ENCODE data around the gene GALNT1.

GALNT1 gene

DNA sequence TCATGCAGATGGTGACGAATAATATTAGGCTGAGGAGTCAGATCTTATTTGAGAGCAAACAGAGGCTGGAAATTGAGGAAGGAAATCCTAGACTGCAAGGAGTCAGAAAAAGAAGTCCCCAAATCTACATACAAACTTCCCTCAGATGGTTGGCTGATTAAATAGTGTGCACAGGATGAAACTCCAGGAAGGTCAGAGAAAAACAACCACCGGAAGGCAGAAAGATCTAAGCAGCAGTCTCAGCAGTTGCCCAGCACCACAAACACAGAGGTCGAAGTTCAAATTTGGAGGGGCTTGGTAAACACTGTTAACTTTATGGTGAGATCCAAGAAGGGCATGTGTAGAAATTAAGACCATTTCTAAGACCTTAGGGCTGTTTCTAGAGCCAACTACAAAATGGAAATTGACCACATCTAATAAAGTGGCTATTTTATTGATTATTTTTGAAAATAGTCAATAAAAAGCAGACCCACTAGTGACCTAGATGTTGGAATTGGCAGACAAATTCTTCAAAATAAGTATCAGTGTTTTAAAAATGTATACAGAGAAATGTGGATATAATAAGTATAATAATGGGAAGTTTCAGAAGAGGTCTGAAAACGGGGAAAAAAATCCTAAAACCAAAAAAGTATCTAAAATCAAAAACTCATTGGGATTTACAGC lies 134.8 kb downstream of the GALNT1 start:
- no peak for DNase-seq (ENCODE audit: low read depth in 2 of 2)

DNA sequence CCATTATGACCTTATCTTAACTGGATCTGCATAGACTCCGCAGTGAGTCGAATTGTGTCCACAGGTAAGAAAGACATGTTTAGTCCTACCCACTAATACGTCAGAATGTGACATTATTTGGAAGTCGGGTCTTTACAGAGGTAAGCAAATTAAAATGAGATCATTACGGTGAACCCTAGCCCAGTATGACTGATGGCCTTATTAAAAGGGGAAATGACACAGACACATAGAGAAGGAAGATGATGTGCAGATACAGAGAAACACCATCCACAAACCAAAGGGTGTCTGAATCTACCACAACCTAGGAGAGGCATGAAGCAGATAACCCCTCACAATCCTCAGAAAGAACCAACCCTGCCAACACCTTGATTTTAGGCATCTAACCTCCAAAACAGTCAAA lies 135.6 kb downstream of the GALNT1 start:
- DNase-seq (ENCODE audit: low read depth in 2 of 2): no peak

DNA sequence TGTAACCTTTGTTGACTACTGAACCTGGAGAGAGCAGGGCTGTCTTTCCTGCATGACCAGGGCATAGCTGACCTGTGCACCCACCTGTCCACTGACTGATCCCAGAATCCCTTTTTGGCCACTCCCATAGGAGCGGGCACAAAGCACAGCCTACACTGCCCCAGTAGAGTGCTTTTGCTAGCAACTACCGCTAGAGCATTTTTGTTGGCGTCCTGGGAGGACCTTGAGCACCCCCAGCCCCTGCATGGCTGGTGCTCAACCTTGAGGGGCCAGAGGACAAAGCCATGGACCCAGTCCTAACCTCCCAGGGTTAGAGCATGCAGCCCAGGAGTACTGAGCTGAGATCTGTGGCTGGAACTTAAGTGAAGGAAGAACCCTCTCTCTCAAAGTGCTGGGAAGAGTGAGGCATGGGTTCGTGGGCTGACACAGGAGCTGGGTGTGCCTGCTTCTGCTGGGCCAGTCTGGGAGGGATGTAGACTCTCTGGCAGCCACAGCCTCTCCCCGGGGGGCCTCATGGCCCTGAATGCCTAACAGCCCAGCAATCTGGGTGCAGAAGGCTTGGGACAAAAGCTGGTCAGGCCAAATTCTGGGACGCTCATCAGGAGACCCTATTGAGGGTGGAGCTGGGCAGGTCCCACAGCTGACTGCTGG lies 140.0 kb downstream of the GALNT1 start:
- DNase-seq (ENCODE audit: low read depth in 2 of 2): no peak

DNA sequence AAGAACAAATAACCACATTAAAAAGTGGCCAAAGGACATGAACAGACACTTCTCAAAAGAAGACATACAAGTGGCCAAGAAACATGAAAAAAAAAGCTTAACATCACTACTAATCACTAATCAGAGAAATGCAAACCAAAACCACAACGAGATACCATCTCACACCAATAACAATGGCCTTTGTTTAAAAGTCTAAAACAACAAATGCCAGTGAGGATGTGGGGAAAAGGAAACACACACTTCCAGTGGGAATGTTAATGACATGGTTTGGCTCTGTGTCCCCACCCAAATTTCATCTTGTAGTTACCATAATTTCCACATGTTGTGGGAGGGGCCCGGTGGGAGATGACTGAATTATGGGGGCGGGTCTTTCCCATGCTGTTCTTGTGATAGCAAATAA lies 147.1 kb downstream of the GALNT1 start:
- no peak for DNase-seq (ENCODE audit: low read depth in 2 of 2)

DNA sequence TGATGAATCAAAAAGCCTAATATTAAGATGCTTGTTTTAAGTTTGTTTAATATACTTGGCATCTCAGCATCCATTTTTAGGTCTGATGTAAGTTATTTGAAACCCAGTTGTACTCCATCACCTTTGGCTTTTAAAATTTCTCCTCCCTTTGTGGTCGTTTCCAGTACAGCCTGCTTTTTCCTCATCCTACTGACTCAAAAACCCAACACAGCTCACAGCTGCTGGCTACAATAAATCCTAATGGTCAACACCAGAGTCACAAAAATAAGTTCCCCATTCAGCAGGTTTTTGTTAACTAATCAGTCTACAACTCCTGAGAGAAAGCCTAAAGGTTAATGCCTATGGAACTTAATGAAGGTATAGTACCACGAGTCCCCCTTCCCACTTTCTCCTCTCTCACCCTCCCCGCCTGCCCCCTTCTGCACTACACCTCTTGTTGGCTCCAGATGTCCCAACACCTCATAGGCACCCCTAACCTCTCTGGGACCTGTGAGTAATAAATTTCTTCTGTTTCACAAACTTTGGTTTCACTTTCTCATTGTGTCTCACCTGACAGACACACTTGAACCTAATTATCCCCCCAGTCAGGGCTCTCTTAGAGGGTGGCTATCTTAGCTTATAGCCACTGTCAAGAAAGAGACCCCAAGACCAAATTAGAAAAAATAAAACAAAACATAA lies 148.6 kb downstream of the GALNT1 start:
- DNase-seq (ENCODE audit: low read depth in 2 of 2): no peak

DNA sequence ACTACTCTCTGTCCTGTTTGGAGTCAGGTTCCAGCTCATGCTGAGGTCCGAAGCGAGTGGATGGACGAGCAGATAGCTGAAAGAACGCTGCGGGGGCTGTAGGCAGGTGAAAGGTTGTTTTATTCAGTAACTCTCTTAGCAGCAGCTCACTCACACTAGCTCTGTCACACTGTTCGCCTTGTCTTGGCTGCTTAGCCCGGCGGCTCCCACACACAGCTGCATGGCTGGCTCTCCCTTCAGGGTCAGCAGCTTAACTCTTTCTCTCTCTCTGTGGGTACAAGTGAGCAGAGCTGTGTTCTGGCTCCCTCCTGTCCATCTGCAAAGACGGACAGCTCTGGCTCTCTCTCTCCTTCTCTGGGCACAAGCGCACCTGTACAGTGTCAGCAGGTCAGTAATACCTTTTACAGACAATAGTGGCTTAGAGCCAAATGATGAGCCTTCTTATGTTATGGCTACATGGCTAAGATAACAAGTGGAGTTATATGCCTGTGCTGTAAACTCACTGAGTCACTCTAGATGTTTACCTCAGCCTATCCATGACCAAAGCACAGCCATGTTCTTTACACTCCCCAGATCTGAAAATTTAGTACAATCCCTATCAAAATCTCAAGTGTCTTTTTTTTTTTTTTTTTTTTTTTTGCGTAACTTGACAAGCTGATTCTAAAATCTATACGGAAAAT lies 149.3 kb downstream of the GALNT1 start:
- no peak for DNase-seq (ENCODE audit: low read depth in 2 of 2)

DNA sequence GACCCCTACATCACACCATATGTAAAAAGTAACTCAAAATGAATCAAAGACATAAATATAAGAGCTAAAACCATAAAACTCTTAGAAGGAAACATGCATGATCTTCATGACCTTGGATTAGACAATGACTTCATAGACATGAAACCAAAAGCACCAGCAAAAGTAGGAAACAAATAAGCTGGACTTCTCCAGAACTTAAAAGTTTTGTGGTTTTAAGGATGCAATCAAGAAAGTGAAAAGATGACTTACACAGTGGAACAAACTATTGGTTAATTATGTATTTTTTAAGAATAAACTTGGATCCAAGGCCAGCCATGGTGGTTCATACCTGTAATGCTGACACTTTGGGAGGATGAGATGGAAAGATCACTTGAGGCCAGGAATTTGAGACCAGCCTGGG lies 150.2 kb downstream of the GALNT1 start:
- DNase-seq (ENCODE audit: low read depth in 2 of 2): no peak

GRCh38 chr18:35732162-35732561 lies 150.6 kb downstream of the GALNT1 start:
- DNase-seq (ENCODE audit: low read depth in 2 of 2): no peak

GRCh38 chr18:35732636-35733035 lies 151.1 kb downstream of the GALNT1 start:
- no peak for DNase-seq (ENCODE audit: low read depth in 2 of 2)

DNA sequence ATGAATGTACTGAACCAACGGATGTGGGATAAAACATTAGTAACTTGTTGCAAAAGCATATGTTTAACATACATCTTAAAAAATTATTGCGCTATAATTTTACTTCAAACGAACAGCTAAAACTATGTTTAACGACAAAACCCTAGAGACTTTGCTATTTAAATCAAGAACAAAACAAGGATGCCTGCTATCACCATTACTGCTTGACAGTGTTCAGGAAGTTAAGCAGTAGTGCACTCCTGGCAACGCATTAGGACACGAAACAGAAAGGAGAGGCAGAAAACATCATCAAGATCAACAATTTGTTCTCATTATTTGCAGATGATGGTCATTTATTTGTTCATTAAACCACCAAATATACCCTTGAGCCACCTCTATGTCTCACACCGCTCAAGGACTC lies 151.9 kb downstream of the GALNT1 start:
- DNase-seq (ENCODE audit: low read depth in 2 of 2): no peak

GRCh38 chr18:35736696-35737095 lies 155.2 kb downstream of the GALNT1 start:
- no peak for DNase-seq (ENCODE audit: low read depth in 2 of 2)

DNA sequence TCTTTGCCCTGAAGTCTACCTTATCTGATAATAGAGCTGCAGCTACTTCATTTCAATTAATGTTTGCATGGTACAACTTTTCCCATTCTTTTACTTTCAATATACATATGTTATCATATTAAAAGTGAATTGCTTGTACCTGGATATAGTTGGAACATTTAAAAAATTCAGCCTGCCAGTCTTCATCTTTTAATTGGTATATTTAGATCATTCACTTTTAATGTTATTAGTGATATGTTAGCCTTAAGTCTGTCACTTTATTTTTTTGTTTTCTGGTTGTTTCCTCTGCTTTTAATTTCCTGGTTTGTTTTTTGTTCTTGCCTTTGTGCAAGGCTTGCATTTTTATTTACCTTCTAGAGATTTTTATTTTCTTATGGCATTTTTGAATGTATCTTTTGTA lies 158.2 kb downstream of the GALNT1 start:
- DNase-seq (ENCODE audit: low read depth in 2 of 2): no peak

- DNase-seq (ENCODE audit: low read depth in 2 of 2): no peak
Observed at GRCh38 chr18:35740656-35741055, 159.1 kb downstream of the GALNT1 start.

GRCh38 chr18:35743916-35744315 lies 162.4 kb downstream of the GALNT1 start:
- no peak for DNase-seq (ENCODE audit: low read depth in 2 of 2)

DNA sequence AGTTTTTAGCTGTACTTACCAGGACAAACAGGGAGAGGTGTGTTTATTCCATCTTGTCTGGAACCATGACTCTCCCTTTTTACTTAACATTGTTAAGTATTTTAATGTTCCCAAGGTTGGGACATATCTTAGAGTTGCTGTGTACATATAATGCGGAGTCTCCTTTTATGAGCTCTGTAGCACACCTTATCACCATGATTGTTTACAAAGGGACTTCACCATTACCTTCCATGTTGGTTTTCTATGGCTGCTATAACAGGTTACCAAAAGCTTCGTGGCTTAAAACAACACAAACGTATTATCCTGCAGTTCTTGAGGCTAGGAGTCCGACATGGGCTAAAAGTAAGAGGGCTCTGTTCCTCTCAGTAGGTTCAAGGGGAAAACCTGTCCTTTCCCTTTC lies 164.3 kb downstream of the GALNT1 start:
- no peak for DNase-seq (ENCODE audit: low read depth in 2 of 2)

GRCh38 chr18:35746826-35747339 lies 165.3 kb downstream of the GALNT1 start:
- no peak for DNase-seq (ENCODE audit: low read depth in 2 of 2)

DNA sequence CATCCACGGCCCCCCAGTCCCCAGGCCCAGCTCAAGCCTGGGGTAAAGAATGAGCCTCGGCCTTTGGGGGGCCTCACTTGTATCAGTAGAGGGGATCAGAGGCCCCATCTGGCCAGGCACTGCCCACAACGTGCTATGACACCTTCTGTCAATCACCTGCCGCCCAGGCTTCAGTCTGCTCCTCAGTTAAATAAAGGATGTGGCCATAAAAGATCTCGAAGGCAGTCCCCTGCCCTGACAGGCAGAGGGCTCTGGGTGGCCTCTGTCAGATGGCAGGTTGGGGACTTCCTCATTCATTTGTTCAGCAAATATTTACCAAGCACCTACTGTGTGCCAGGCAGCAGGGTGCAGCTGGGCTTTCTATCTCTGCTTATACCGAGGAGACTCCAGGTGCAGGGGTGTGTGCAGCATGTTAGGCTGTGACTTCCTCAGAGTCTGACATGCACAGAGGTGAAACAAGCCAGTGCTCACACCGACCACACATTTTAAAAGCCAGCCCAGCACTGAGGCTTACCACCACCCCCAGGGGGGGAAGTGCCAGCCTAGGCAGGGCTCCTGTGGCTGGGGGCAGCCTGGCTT lies 166.4 kb downstream of the GALNT1 start:
- DNase-seq (ENCODE audit: low read depth in 2 of 2): no peak

DNA sequence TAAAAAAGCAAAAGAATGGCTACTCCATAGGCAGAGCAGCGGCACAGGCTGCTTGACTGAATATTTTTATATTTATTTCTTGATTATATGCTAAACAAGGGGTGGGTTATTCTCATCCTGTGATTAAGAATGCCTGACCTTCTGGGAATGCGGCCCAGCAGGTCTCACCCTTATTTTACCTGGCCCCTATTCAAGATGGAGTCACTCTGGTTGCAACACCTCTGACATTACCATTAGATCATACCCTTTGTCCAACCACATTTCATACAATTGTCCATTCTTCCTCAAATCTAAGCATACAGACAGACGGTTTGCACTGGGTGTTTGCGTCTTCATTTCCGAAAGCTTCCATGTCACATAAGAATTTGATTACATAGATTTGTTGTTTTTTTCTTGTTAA lies 168.2 kb downstream of the GALNT1 start:
- no peak for DNase-seq (ENCODE audit: low read depth in 2 of 2)

- no peak for DNase-seq (ENCODE audit: low read depth in 2 of 2)
Observed at GRCh38 chr18:35750929-35751328, 169.4 kb downstream of the GALNT1 start.

GRCh38 chr18:35753306-35753910 lies 171.9 kb downstream of the GALNT1 start:
- DNase-seq (ENCODE audit: low read depth in 2 of 2): no peak

GRCh38 chr18:35754464-35754863 lies 172.9 kb downstream of the GALNT1 start:
- DNase-seq (ENCODE audit: low read depth in 2 of 2): no peak

DNA sequence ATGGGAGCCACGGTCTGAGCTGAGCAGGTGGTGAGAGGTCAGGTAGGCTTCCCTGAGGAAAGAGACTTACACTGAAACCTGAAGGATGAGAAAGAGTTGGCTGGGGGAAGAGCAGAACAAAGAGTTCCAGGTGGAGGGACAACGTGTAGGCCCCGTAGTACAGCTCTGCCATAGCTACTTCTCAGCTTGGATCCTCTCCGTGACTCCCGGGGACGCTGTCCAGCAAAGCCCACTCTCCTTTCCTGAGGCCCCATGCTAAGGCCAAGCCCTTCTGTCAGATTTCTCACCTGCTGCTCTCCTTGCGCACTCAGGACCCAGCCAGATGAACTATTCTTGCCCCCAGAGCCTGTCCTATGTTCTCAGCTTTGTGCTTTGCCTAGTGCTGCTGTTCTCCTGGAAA lies 173.8 kb downstream of the GALNT1 start:
- DNase-seq (ENCODE audit: low read depth in 2 of 2): no peak

Data from stimulated activated CD8-positive, alpha-beta memory T cell treated with anti-CD3 and anti-CD28 coated beads, Interleukin-15, amount 100 ng/mL, for 48 hours (primary cell).